Stimulated activated naive B cell treated with anti-CD40 and anti-IgM and Interleukin-4, amounts not matched to agents 10 μg/mL and 1 μg/mL and 100 μg/mL, for 72 hours (primary cell): ENCODE results near the gene CD99.
"Not testable (repeated sequence)": the region's sequence is repeated elsewhere in the genome, so short reads cannot be mapped to it uniquely, and the experiment has no call there.

Experiments used
- ATAC-seq, 2 donors: fragments of 150-1000 bp; cut with Tn5 transposase; replicated peaks; 2 replicates each; pipeline ENCODE4 v1.10.0; 2021; ENCODE audit warnings: moderate library complexity in 1 of 2
- DNase-seq: peaks from one replicate; pipeline ENCODE4 v3.0.0; 2021
- H3K27ac Mint-ChIP-seq: one replicate; pipeline ENCODE4 v1.8.0; 2022; ENCODE audit warnings: mild to moderate bottlenecking, mixed read lengths
- H3K27me3 Mint-ChIP-seq, 2 donors: one replicate each; pipeline ENCODE4 v1.8.0; 2022; ENCODE audit warnings: mixed read lengths in 2 of 2
- H3K36me3 Mint-ChIP-seq, 2 donors: one replicate each; pipeline ENCODE4 v1.8.0; 2022; ENCODE audit warnings: mixed read lengths in 2 of 2, mild to moderate bottlenecking in 1 of 2
- H3K4me1 Mint-ChIP-seq, 2 donors: one replicate each; pipeline ENCODE4 v1.8.0; 2022; ENCODE audit warnings: mixed read lengths in 2 of 2, mild to moderate bottlenecking in 1 of 2
- H3K4me3 Mint-ChIP-seq, 2 donors: one replicate each; pipeline ENCODE4 v1.8.0; 2022; ENCODE audit warnings: mild to moderate bottlenecking in 2 of 2, mixed read lengths in 2 of 2, moderate library complexity in 1 of 2
- H3K9me3 Mint-ChIP-seq, 2 donors: one replicate each; pipeline ENCODE4 v1.8.0; 2022; ENCODE audit warnings: mixed read lengths in 2 of 2, mild to moderate bottlenecking in 1 of 2

CD99 gene

GRCh38 chrX:2746250-2746649, 55.2 kb downstream of the CD99 start:
- H3K9me3 Mint-ChIP-seq, H3K36me3 Mint-ChIP-seq, DNase-seq, H3K4me3 Mint-ChIP-seq, H3K4me1 Mint-ChIP-seq, ATAC-seq, H3K27ac Mint-ChIP-seq, H3K27me3 Mint-ChIP-seq: not testable (repeated sequence)

- H3K27me3 Mint-ChIP-seq = no peaks in the 10 kb centered on the region
- H3K36me3 Mint-ChIP-seq = peaks cover 0 to under 1% of the 10 kb centered on the region in 2 donors
- H3K27ac Mint-ChIP-seq = no peak overlapping the region
These were observed 57.2 kb downstream of the CD99 start for GRCh38 chrX:2748171-2748814.

GRCh38 chrX:2748815-2749188, 57.7 kb downstream of the CD99 start:
- H3K4me1 Mint-ChIP-seq = no peaks in the 10 kb centered on the region
- H3K4me3 Mint-ChIP-seq = no peak overlapping the region
- H3K27me3 Mint-ChIP-seq = no peaks in the 10 kb centered on the region
- H3K36me3 Mint-ChIP-seq = no peaks in the 10 kb centered on the region
- DNase-seq (no peak), ATAC-seq (no peak)
- no peaks in the 10 kb centered on the region for H3K9me3 Mint-ChIP-seq
- H3K27ac Mint-ChIP-seq = no peak overlapping the region

More at GRCh38 chrX:2748171-2748814, 57.2 kb downstream of the CD99 start:
- DNase-seq = no peak
- H3K4me3 Mint-ChIP-seq = no peak overlapping the region
- no peaks in the 10 kb centered on the region for H3K9me3 Mint-ChIP-seq
- no peaks in the 10 kb centered on the region for H3K4me1 Mint-ChIP-seq
- no peak for ATAC-seq

DNA sequence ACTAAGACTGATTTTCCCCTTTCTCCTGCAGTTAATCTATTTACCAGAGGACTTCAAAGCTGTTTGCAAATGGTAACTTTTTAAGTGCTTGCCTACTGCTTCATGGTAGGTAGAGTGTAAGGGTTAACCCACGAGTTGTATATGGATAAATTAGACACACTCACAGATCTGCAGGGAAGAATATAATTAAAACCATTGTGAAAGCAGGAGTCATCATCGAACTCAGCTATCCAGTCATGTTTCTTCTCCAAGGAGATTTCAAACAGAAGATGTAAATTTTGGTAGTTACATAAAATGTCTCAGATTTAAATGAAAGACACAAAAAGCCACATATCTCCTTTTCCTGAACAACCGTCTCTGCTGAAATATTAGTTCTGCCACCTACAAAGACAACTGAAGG, 60.2 kb downstream of the CD99 start:
- DNase-seq = no peak
- Mint-ChIP-seq H3K9me3 (no peaks in the 10 kb centered on the region), H3K27me3 (no peaks in the 10 kb centered on the region), H3K4me3 (no peak overlapping the region), H3K27ac (no peak overlapping the region), H3K4me1 (no peaks in the 10 kb centered on the region), H3K36me3 (no peaks in the 10 kb centered on the region)
- no peak for ATAC-seq

- not testable (repeated sequence) for H3K36me3 Mint-ChIP-seq, H3K27ac Mint-ChIP-seq, H3K9me3 Mint-ChIP-seq, DNase-seq, H3K4me1 Mint-ChIP-seq, H3K4me3 Mint-ChIP-seq, H3K27me3 Mint-ChIP-seq, ATAC-seq
These were observed 60.8 kb downstream of the CD99 start, which contains the start of gene XG for GRCh38 chrX:2751874-2752300. Gene XG, plus strand, starts transcription at chrX:2752040. Its CDS starts 235 bp downstream, at chrX:2752275.

DNA sequence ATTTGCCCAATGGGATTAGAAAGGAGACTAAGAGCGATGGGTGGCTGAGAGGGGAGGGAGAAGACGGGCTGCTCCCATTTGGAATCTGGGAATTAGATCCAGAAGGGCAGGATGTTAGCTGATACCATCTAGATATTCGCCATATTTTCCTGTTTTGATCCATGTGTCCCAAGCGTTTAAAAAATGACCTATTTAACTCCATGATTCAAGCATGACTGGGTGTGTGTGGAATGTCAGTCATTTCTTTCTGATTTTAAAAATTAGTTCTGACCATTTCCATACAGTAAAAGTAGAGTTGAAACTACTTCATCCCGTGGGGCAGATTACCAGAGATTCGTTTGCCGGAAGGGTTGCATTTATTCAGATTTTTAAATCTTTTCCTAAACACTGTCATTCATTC, 61.3 kb downstream of the CD99 start:
- not testable (repeated sequence) for DNase-seq, H3K9me3 Mint-ChIP-seq, H3K27ac Mint-ChIP-seq, H3K4me1 Mint-ChIP-seq, H3K27me3 Mint-ChIP-seq, H3K4me3 Mint-ChIP-seq, H3K36me3 Mint-ChIP-seq, ATAC-seq

GRCh38 chrX:2755163-2755715, 64.1 kb downstream of the CD99 start:
- not testable (repeated sequence) for H3K4me3 Mint-ChIP-seq, DNase-seq, H3K27me3 Mint-ChIP-seq, H3K36me3 Mint-ChIP-seq, ATAC-seq, H3K9me3 Mint-ChIP-seq, H3K27ac Mint-ChIP-seq, H3K4me1 Mint-ChIP-seq

- no peak overlapping the region for H3K4me3 Mint-ChIP-seq
- no peak overlapping the region for H3K27ac Mint-ChIP-seq
- H3K9me3 Mint-ChIP-seq = no peaks in the 10 kb centered on the region
- DNase-seq (no peak), ATAC-seq (no peak)
- no peaks in the 10 kb centered on the region for H3K4me1 Mint-ChIP-seq
- H3K27me3 Mint-ChIP-seq = peaks cover 3 to 5% of the 10 kb centered on the region in 2 donors
- no peaks in the 10 kb centered on the region for H3K36me3 Mint-ChIP-seq
These were observed 65.5 kb downstream of the CD99 start for GRCh38 chrX:2756548-2756947.

GRCh38 chrX:2761246-2761645, 70.2 kb downstream of the CD99 start:
- Mint-ChIP-seq H3K27ac (no peak overlapping the region), H3K4me3 (no peak overlapping the region), H3K4me1 (no peaks in the 10 kb centered on the region), H3K9me3 (no peaks in the 10 kb centered on the region), H3K27me3 (peaks cover 3 to 5% of the 10 kb centered on the region in 2 donors), H3K36me3 (no peaks in the 10 kb centered on the region)
- no peak for ATAC-seq
- no peak for DNase-seq

DNA sequence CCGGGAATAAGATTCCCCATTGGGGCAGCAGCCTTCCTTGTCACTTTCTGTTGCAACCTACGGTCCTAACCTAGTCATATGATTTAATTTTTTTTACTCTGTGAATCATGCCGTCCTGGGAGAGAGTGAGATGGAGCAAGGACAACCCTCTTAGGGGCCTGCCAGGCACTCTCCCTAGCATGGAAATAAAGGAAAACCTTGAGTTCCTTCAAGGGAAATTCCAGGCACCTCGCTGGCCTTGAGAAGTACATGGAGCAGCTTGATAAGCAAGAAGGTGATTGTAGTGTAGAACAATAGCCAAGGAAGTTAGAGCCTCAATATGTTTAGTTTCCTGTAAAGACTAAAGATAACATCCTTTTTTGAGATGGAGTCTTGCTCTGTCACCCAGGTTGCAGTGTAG, 71.6 kb downstream of the CD99 start:
- not testable (repeated sequence) for H3K27me3 Mint-ChIP-seq, ATAC-seq, H3K27ac Mint-ChIP-seq, H3K36me3 Mint-ChIP-seq, DNase-seq, H3K4me1 Mint-ChIP-seq, H3K4me3 Mint-ChIP-seq, H3K9me3 Mint-ChIP-seq

DNA sequence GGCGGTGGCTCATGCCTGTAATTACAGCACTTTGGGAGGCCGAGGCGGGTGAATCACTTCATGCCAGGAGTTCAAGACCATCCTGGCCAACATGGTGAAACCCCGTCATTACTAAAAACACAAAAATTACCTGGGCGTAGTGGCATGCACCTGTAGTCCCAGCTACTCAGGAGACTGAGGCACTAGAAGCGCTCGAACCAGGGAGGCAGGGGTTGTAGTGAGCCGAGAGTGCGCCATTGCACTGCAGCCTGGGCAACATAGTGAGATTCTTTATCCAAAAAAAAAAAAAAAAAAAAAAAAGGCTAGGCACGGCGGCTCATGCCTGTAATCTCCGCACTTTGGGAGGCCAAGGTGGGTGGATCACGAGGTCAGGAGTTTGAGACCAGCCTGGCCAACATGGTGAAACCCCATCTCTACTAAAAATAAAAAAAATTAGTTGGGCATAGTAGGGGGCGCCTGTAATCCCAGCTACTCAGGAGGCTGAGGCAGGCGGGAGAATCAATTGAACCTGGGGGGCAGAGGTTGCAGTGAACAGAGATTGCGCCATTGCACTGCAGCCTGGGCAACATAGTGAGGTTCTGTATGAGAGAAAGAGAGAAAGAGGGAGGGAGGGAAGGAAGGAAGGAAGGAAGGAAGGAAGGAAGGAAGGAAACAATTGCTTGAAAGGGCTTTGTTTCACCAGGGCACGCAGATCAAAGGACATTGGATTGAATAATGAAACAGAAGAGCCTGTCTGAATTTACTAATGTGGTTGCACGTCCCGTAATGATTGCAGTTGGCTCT, 73.9 kb downstream of the CD99 start:
- H3K4me3 Mint-ChIP-seq, H3K27ac Mint-ChIP-seq, H3K4me1 Mint-ChIP-seq, ATAC-seq, DNase-seq, H3K36me3 Mint-ChIP-seq, H3K9me3 Mint-ChIP-seq: not testable (repeated sequence)
- H3K27me3 Mint-ChIP-seq = peaks cover under 1 to 16% of the 10 kb centered on the region in 2 donors

DNA sequence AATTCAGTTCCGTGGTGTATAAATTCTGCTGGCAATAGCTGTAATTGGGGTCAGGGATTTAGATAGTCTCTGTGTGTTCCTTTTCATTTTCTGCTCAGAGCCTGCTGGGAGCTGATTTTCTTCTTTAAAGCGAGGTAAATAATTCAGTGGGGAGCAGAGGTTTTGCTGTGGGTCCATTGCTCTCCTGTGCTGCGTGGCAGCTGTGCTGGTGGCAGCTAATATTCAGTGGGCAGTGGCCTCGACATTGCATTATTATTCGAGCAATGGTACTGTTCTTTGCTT, 74.4 kb downstream of the CD99 start:
- Mint-ChIP-seq H3K9me3 (peaks cover 0 to 2% of the 10 kb centered on the region in 2 donors), H3K4me1 (no peaks in the 10 kb centered on the region), H3K27ac (no peak overlapping the region), H3K27me3 (peaks cover 0 to 20% of the 10 kb centered on the region in 2 donors), H3K4me3 (no peak overlapping the region), H3K36me3 (no peaks in the 10 kb centered on the region)
- no peak for ATAC-seq
- DNase-seq = no peak

GRCh38 chrX:2766906-2767305, 75.8 kb downstream of the CD99 start:
- no peak for DNase-seq
- Mint-ChIP-seq H3K4me1 (no peaks in the 10 kb centered on the region), H3K9me3 (peaks cover 0 to 2% of the 10 kb centered on the region in 2 donors), H3K4me3 (no peak overlapping the region), H3K27ac (no peak overlapping the region), H3K36me3 (no peaks in the 10 kb centered on the region), H3K27me3 (peaks cover 0 to 26% of the 10 kb centered on the region in 2 donors)
- ATAC-seq = no peak

DNA sequence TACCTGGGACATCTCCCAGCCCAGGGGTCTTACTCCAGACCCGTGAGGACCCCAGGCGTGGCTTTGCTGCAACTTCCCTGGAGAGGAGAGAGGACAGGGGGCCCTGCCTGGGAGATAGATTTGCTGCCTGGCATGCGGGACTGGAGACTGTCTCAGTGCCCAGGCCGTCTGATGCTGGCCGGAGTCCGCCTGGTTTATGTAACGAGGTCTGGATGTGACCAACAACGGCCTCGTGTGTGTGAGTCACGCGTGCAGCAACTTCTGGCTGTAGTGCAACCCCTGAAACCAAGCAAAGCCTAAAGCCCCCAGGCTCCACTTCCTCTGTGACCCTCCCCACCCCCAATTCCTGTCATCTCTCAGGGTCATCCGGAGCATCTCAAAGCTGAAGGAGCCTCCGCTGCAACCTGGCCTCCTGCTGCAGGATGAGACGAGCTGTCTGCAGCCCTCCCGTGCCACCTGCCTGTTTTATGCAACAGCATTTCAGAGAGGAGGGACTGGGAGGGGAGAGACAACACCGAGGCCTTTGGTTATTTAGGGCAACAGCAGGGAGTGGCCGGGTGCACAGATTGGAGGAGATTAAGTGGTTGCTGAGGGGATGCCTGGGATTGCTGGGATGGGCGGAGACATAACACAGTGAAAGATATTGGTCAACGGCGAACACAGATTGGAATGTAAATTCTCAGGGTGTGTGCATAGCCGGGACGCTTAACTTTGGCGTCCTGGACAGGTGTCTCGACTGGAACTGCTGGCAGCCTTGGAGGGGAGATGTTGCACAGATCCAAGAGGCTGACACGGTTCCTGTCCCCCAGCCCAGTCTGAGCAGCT, 76.7 kb downstream of the CD99 start:
- H3K9me3 Mint-ChIP-seq = peaks cover 0 to 2% of the 10 kb centered on the region in 2 donors
- H3K4me1 Mint-ChIP-seq = no peaks in the 10 kb centered on the region
- DNase-seq (no peak), ATAC-seq (no peak)
- no peak overlapping the region for H3K4me3 Mint-ChIP-seq
- H3K27me3 Mint-ChIP-seq = peaks cover 0 to 26% of the 10 kb centered on the region in 2 donors
- no peak overlapping the region for H3K27ac Mint-ChIP-seq
- H3K36me3 Mint-ChIP-seq = no peaks in the 10 kb centered on the region
